ENCODE results near the gene MOV10. TPM values are rescaled to one million over a fixed set of nuclear protein-coding genes. Genes with fewer than 3 reads are reported as not detected.

The MOV10 gene
- total and polyA plus RNA-seq, 2 of the 13 experiments (the other 11 are each of a cell fraction or from before 2014, with no cell fraction given): 56.4 to 58.2 TPM

DNA sequence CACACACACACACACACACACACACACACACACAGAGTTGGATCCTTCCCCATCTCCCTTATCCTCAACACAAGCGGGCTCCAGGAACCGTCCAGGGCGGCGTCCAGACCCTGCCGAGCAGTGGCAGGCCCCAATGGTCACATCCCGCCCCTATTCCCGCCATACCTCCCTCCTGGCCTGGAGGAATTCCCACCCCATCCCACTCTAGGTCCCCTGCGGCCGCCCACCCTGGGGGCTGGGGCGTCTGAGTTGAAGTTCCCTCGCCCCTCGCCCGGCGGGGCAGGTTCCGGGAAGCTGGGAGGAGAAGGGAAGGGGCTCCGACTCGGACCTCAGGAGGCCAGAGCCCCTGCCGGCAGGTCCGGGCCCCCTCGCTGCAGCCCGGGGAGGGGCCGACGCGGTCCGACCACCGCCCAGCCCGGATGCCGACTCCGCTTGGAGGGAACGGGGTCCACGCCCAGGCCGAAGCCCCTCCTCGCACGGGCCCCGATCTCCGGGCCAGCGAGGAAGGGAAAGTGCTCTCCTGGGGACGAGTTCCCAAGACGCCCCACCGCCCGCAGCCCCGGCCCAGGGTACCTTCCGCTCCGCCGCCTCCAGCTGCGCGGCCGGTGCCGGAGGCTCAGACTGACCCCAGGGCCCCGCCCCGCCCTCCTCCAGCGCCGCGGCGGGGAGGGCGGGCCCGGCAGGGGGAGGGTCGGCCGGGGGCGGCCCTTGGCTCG lies 32.2 kb downstream of the MOV10 start, which contains the start of gene RHOC (continued):
- TF ChIP-seq, protein P1, sequence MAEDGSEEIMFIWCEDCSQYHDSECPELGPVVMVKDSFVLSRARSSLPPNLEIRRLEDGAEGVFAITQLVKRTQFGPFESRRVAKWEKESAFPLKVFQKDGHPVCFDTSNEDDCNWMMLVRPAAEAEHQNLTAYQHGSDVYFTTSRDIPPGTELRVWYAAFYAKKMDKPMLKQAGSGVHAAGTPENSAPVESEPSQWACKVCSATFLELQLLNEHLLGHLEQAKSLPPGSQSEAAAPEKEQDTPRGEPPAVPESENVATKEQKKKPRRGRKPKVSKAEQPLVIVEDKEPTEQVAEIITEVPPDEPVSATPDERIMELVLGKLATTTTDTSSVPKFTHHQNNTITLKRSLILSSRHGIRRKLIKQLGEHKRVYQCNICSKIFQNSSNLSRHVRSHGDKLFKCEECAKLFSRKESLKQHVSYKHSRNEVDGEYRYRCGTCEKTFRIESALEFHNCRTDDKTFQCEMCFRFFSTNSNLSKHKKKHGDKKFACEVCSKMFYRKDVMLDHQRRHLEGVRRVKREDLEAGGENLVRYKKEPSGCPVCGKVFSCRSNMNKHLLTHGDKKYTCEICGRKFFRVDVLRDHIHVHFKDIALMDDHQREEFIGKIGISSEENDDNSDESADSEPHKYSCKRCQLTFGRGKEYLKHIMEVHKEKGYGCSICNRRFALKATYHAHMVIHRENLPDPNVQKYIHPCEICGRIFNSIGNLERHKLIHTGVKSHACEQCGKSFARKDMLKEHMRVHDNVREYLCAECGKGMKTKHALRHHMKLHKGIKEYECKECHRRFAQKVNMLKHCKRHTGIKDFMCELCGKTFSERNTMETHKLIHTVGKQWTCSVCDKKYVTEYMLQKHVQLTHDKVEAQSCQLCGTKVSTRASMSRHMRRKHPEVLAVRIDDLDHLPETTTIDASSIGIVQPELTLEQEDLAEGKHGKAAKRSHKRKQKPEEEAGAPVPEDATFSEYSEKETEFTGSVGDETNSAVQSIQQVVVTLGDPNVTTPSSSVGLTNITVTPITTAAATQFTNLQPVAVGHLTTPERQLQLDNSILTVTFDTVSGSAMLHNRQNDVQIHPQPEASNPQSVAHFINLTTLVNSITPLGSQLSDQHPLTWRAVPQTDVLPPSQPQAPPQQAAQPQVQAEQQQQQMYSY (CRISPR knock-in tag; IDR thresholded peaks at IDR 0.05): peak; percentile 52; the same call in 1 of the 2 replicates
- TF ChIP-seq, protein P2, sequence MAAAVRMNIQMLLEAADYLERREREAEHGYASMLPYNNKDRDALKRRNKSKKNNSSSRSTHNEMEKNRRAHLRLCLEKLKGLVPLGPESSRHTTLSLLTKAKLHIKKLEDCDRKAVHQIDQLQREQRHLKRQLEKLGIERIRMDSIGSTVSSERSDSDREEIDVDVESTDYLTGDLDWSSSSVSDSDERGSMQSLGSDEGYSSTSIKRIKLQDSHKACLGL (CRISPR knock-in tag; IDR thresholded peaks at IDR 0.05): no peak
- TF ChIP-seq PHF8 (CRISPR knock-in tag; IDR thresholded peaks at IDR 0.05): peak; percentile 61; the same call in 1 of the 2 replicates
- TF ChIP-seq, protein P3, sequence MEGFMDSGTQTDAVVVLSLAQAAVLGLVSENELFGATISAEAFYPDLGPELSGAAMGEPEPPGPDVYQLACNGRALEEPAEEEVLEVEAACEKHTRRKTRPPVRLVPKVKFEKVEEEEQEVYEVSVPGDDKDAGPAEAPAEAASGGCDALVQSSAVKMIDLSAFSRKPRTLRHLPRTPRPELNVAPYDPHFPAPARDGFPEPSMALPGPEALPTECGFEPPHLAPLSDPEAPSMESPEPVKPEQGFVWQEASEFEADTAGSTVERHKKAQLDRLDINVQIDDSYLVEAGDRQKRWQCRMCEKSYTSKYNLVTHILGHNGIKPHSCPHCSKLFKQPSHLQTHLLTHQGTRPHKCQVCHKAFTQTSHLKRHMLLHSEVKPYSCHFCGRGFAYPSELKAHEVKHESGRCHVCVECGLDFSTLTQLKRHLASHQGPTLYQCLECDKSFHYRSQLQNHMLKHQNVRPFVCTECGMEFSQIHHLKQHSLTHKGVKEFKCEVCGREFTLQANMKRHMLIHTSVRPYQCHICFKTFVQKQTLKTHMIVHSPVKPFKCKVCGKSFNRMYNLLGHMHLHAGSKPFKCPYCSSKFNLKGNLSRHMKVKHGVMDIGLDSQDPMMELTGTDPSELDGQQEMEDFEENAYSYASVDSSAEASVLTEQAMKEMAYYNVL (CRISPR knock-in tag; IDR thresholded peaks at IDR 0.05; ENCODE audit: borderline replicate concordance): no peak; the same call in 1 of the 2 replicates
- TF ChIP-seq ZNF572 (CRISPR knock-in tag; IDR thresholded peaks at IDR 0.05): no peak
- TF ChIP-seq, protein P4, sequence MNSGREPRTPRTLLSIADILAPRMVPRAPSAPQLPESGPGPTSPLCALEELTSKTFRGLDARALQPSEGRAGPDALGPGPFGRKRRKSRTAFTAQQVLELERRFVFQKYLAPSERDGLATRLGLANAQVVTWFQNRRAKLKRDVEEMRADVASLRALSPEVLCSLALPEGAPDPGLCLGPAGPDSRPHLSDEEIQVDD (CRISPR knock-in tag; IDR thresholded peaks at IDR 0.05; ENCODE audit: borderline replicate concordance): no peak
- no peak for TF ChIP-seq ARNT (IDR thresholded peaks at IDR 0.05)
- TF ChIP-seq, protein P5, sequence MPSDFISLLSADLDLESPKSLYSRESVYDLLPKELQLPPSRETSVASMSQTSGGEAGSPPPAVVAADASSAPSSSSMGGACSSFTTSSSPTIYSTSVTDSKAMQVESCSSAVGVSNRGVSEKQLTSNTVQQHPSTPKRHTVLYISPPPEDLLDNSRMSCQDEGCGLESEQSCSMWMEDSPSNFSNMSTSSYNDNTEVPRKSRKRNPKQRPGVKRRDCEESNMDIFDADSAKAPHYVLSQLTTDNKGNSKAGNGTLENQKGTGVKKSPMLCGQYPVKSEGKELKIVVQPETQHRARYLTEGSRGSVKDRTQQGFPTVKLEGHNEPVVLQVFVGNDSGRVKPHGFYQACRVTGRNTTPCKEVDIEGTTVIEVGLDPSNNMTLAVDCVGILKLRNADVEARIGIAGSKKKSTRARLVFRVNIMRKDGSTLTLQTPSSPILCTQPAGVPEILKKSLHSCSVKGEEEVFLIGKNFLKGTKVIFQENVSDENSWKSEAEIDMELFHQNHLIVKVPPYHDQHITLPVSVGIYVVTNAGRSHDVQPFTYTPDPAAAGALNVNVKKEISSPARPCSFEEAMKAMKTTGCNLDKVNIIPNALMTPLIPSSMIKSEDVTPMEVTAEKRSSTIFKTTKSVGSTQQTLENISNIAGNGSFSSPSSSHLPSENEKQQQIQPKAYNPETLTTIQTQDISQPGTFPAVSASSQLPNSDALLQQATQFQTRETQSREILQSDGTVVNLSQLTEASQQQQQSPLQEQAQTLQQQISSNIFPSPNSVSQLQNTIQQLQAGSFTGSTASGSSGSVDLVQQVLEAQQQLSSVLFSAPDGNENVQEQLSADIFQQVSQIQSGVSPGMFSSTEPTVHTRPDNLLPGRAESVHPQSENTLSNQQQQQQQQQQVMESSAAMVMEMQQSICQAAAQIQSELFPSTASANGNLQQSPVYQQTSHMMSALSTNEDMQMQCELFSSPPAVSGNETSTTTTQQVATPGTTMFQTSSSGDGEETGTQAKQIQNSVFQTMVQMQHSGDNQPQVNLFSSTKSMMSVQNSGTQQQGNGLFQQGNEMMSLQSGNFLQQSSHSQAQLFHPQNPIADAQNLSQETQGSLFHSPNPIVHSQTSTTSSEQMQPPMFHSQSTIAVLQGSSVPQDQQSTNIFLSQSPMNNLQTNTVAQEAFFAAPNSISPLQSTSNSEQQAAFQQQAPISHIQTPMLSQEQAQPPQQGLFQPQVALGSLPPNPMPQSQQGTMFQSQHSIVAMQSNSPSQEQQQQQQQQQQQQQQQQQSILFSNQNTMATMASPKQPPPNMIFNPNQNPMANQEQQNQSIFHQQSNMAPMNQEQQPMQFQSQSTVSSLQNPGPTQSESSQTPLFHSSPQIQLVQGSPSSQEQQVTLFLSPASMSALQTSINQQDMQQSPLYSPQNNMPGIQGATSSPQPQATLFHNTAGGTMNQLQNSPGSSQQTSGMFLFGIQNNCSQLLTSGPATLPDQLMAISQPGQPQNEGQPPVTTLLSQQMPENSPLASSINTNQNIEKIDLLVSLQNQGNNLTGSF (CRISPR knock-in tag; IDR thresholded peaks at IDR 0.05): no peak
- no peak for TF ChIP-seq STAG1 (CRISPR knock-in tag; IDR thresholded peaks at IDR 0.05)
- peak in 1 of 2 experiments; percentile 32; a peak in 1 of 4 replicates for TF ChIP-seq POLR2A (IDR thresholded peaks at IDR 0.05; ENCODE audit: insufficient read depth in 1 of 2, low read depth in 2 of 2, low read length in 2 of 2)
- peak in 1 of 2 experiments; percentile 5; a peak in 1 of 4 replicates for TF ChIP-seq KLF16 (CRISPR knock-in tag; IDR thresholded peaks at IDR 0.05)
- TF ChIP-seq ZNF431 (CRISPR knock-in tag; IDR thresholded peaks at IDR 0.05; ENCODE audit: borderline replicate concordance, low read depth): no peak
- TF ChIP-seq CCAR2 (optimal IDR thresholded peaks at IDR 0.05; ENCODE audit: low read depth, low read length): no peak
- TF ChIP-seq, protein P6, sequence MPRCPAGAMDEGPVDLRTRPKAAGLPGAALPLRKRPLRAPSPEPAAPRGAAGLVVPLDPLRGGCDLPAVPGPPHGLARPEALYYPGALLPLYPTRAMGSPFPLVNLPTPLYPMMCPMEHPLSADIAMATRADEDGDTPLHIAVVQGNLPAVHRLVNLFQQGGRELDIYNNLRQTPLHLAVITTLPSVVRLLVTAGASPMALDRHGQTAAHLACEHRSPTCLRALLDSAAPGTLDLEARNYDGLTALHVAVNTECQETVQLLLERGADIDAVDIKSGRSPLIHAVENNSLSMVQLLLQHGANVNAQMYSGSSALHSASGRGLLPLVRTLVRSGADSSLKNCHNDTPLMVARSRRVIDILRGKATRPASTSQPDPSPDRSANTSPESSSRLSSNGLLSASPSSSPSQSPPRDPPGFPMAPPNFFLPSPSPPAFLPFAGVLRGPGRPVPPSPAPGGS (CRISPR knock-in tag; IDR thresholded peaks at IDR 0.05): no peak
- no peak for TF ChIP-seq ZFP90 (CRISPR knock-in tag; IDR thresholded peaks at IDR 0.05; ENCODE audit: borderline replicate concordance)
